Progenitor cell of endocrine pancreas (in vitro differentiated cells): ENCODE data around the gene ATAT1. TPM values are rescaled to one million over a fixed set of nuclear protein-coding genes. Genes with fewer than 3 reads are reported as not detected.

Experiments
- DNase-seq: peaks from one replicate; pipeline ENCODE4 v3.0.0; 2021; ENCODE audit warnings: low spot score; ENCODE audit not compliant: unreplicated experiment
- H3K27ac Mint-ChIP-seq: 2 replicates; pipeline ENCODE4 v1.8.0; 2021; ENCODE audit warnings: mild to moderate bottlenecking, moderate library complexity, mixed read lengths
- H3K27me3 Mint-ChIP-seq: 2 replicates; pipeline ENCODE4 v1.8.0; 2021; ENCODE audit warnings: mixed read lengths
- H3K36me3 Mint-ChIP-seq: 2 replicates; pipeline ENCODE4 v1.8.0; 2022; ENCODE audit warnings: mixed read lengths; ENCODE audit not compliant: insufficient read depth
- H3K4me1 Mint-ChIP-seq: 2 replicates; pipeline ENCODE4 v1.8.0; 2021; ENCODE audit warnings: low read depth, mixed read lengths
- H3K4me3 Mint-ChIP-seq: 2 replicates; pipeline ENCODE4 v1.8.0; 2021; ENCODE audit warnings: low read depth, mild to moderate bottlenecking, moderate library complexity, mixed read lengths
- H3K9me3 Mint-ChIP-seq: 2 replicates; pipeline ENCODE4 v1.8.0; 2021; ENCODE audit warnings: low read depth, mixed read lengths
- CTCF ChIP-seq: fragments of 200-600 bp; sonication (generic); IDR thresholded peaks from one replicate; pipeline ENCODE4 v1.5.0; 2021; ENCODE audit warnings: antibody characterized with exemption, mild to moderate bottlenecking; ENCODE audit not compliant: unreplicated experiment
- total RNA-seq: library from RNA; stranded (reverse); gene quantifications from 2 replicates; pipeline ENCODE4 v1.2.1, GENCODE V29; 2021

The ATAT1 gene
- total RNA-seq, 1 donor from 2014 or later: 71.2 TPM

GRCh38 chr6:30614044-30614842 lies 12.4 kb upstream of the ATAT1 start:
- TF ChIP-seq CTCF: no peak
- Mint-ChIP-seq H3K36me3 (peaks cover 27% of the 10 kb centered on the region), H3K4me3 (peak overlapping the region; percentile 100), H3K27me3 (no peaks in the 10 kb centered on the region), H3K9me3 (no peaks in the 10 kb centered on the region), H3K4me1 (peaks cover 36% of the 10 kb centered on the region), H3K27ac (peak overlapping the region; percentile 100)
- DNase-seq: no peak

GRCh38 chr6:30614843-30615218 lies 11.8 kb upstream of the ATAT1 start:
- H3K36me3 Mint-ChIP-seq: peaks cover 25% of the 10 kb centered on the region

GRCh38 chr6:30615219-30615957 lies 11.3 kb upstream of the ATAT1 start:
- no peak for TF ChIP-seq CTCF
- Mint-ChIP-seq H3K36me3 (peaks cover 25% of the 10 kb centered on the region), H3K27ac (peak overlapping the region; percentile 100), H3K9me3 (no peaks in the 10 kb centered on the region), H3K4me1 (peaks cover 34% of the 10 kb centered on the region), H3K27me3 (no peaks in the 10 kb centered on the region), H3K4me3 (peak overlapping the region; percentile 100)
- no peak for DNase-seq

More at GRCh38 chr6:30614843-30615218, 11.8 kb upstream of the ATAT1 start:
- TF ChIP-seq CTCF: no peak
- Mint-ChIP-seq H3K27me3 (no peaks in the 10 kb centered on the region), H3K4me3 (peak overlapping the region; percentile 100), H3K4me1 (peaks cover 36% of the 10 kb centered on the region), H3K27ac (peak overlapping the region; percentile 100), H3K9me3 (no peaks in the 10 kb centered on the region)
- peak; percentile 65 for DNase-seq

GRCh38 chr6:30615958-30616810 lies 10.5 kb upstream of the ATAT1 start:
- H3K27ac Mint-ChIP-seq: peak overlapping the region; percentile 100
- no peak for TF ChIP-seq CTCF
- DNase-seq: no peak
- peaks cover 25% of the 10 kb centered on the region for H3K36me3 Mint-ChIP-seq
- peak overlapping the region; percentile 100 for H3K4me3 Mint-ChIP-seq
- H3K27me3 Mint-ChIP-seq: no peaks in the 10 kb centered on the region
- H3K4me1 Mint-ChIP-seq: peaks cover 32% of the 10 kb centered on the region
- H3K9me3 Mint-ChIP-seq: no peaks in the 10 kb centered on the region
